Measurements from ENCODE around the gene MAPK11. TPM values are rescaled to one million over a fixed set of nuclear protein-coding genes. Genes with fewer than 3 reads are reported as not detected.

Gene MAPK11
- total and polyA plus RNA-seq, 2 donors (not counting 1 experiment from before 2014, with no cell fraction given) = 8.1 to 9.9 TPM

- peaks cover 0 to 4% (median 0%) of the 10 kb centered on the region in 3 donors for H3K9me3 ChIP-seq (ENCODE audit: control extremely low read depth in 1 of 3, control insufficient read depth in 2 of 3, insufficient read depth in 1 of 3, low read length in 2 of 3)
- no peak for DNase-seq
- H4K20me1 ChIP-seq (ENCODE audit: control insufficient read depth, insufficient read depth, low read length, poor library complexity, severe bottlenecking) = no peaks in the 10 kb centered on the region
- Mint-ChIP-seq H3K9me3 (ENCODE audit: insufficient read depth) (no peaks in the 10 kb centered on the region), H3K27ac (no peak overlapping the region), H3K4me1 (no peaks in the 10 kb centered on the region), H3K27me3 (no peaks in the 10 kb centered on the region), H3K4me3 (no peak overlapping the region)
- H3K27ac ChIP-seq (ENCODE audit: low read length in 2 of 2) = no peak overlapping the region
- 96% methylated on average over 36 of the region's 36 CpGs for WGBS (ENCODE audit: insufficient coverage)
- H2AFZ ChIP-seq (ENCODE audit: insufficient read depth, low read depth, low read length, poor library complexity, severe bottlenecking) = no peak overlapping the region
- H3K36me3 ChIP-seq (replicated peaks in 1 of 2; ENCODE audit: control extremely low read depth in 1 of 2, control insufficient read depth in 1 of 2, extremely low read depth in 1 of 2, insufficient read depth in 2 of 2, low read length in 1 of 2) = no peaks in the 10 kb centered on the region
- no peak overlapping the region for H3K4me3 ChIP-seq (ENCODE audit: control extremely low read depth in 1 of 5, extremely low read depth in 1 of 5, insufficient read depth in 1 of 5, low read depth in 2 of 5, low read length in 4 of 5)
- no peaks in the 10 kb centered on the region for H3K4me1 ChIP-seq (ENCODE audit: control insufficient read depth in 2 of 2, insufficient read depth in 2 of 2, low read length in 2 of 2)
- H3K79me2 ChIP-seq (ENCODE audit: control insufficient read depth, insufficient read depth, low read length) = no peaks in the 10 kb centered on the region
- no peak for TF ChIP-seq CTCF (IDR thresholded peaks at IDR 0.05)
- TF ChIP-seq EZH2 (IDR thresholded peaks at IDR 0.05; ENCODE audit: borderline replicate concordance, insufficient read depth, low read depth, low read length, poor library complexity, severe bottlenecking) = no peak
- intact Hi-C loops (cut with micrococcal nuclease) = no loop called here
- no peaks in the 10 kb centered on the region for H3K27me3 ChIP-seq (replicated peaks in 1 of 4; ENCODE audit: control extremely low read depth in 1 of 4, control insufficient read depth in 3 of 4, insufficient read depth in 4 of 4, low read length in 3 of 4)
- no peak overlapping the region for H3K4me2 ChIP-seq (replicated peaks; ENCODE audit: low read depth, low read length, poor library complexity, severe bottlenecking)
- ATAC-seq (ENCODE audit: low read depth) = no peak
- no peak overlapping the region for H3K9ac ChIP-seq (ENCODE audit: low read length)
- ChIA-PET POLR2A (interaction anchor here (1.0 kb wide), 1 partner anchor 44 kb away, joined by 9 read pairs; no protein-coding TSS in a partner anchor), CTCF (interaction anchor here (0.6 kb wide), 1 partner anchor 60 kb away, joined by 3 read pairs; no protein-coding TSS in a partner anchor)
These were observed 11.2 kb upstream of the MAPK11 start for GRCh38 chr22:50281384-50281760.

GRCh38 chr22:50280708-50281383 lies 10.7 kb upstream of the MAPK11 start:
- DNase-seq = no peak
- WGBS (ENCODE audit: insufficient coverage) = 98% methylated on average over 47 of the region's 47 CpGs

More at GRCh38 chr22:50280708-50281383, 10.7 kb upstream of the MAPK11 start:
- Histone ChIP-seq H3K9ac (ENCODE audit: low read length) (no peak overlapping the region), H4K20me1 (ENCODE audit: control insufficient read depth, insufficient read depth, low read length, poor library complexity, severe bottlenecking) (no peaks in the 10 kb centered on the region), H3K36me3 (replicated peaks in 1 of 2; ENCODE audit: control extremely low read depth in 1 of 2, control insufficient read depth in 1 of 2, extremely low read depth in 1 of 2, insufficient read depth in 2 of 2, low read length in 1 of 2) (no peaks in the 10 kb centered on the region), H3K4me2 (replicated peaks; ENCODE audit: low read depth, low read length, poor library complexity, severe bottlenecking) (no peak overlapping the region), H2AFZ (ENCODE audit: insufficient read depth, low read depth, low read length, poor library complexity, severe bottlenecking) (no peak overlapping the region), H3K79me2 (ENCODE audit: control insufficient read depth, insufficient read depth, low read length) (no peaks in the 10 kb centered on the region), H3K27ac (ENCODE audit: low read length in 2 of 2) (no peak overlapping the region), H3K4me3 (ENCODE audit: control extremely low read depth in 1 of 5, extremely low read depth in 1 of 5, insufficient read depth in 1 of 5, low read depth in 2 of 5, low read length in 4 of 5) (no peak overlapping the region), H3K4me1 (ENCODE audit: control insufficient read depth in 2 of 2, insufficient read depth in 2 of 2, low read length in 2 of 2) (no peaks in the 10 kb centered on the region), H3K27me3 (replicated peaks in 1 of 4; ENCODE audit: control extremely low read depth in 1 of 4, control insufficient read depth in 3 of 4, insufficient read depth in 4 of 4, low read length in 3 of 4) (no peaks in the 10 kb centered on the region), H3K9me3 (ENCODE audit: control extremely low read depth in 1 of 3, control insufficient read depth in 2 of 3, insufficient read depth in 1 of 3, low read length in 2 of 3) (peaks cover 0 to 4% (median 0%) of the 10 kb centered on the region in 3 donors)
- no peaks in the 10 kb centered on the region for H3K4me1 Mint-ChIP-seq
- TF ChIP-seq EZH2 (IDR thresholded peaks at IDR 0.05; ENCODE audit: borderline replicate concordance, insufficient read depth, low read depth, low read length, poor library complexity, severe bottlenecking) (no peak), CTCF (IDR thresholded peaks at IDR 0.05) (no peak)
- ChIA-PET CTCF (interaction anchor here (0.6 to 1.6 kb wide), 3 partner anchors 11 to 61 kb away, joined by 3 to 4 read pairs (median 3); no protein-coding TSS in a partner anchor), POLR2A (no interaction called here)
- no peak overlapping the region for H3K27ac Mint-ChIP-seq
- no peaks in the 10 kb centered on the region for H3K27me3 Mint-ChIP-seq
- no peak overlapping the region for H3K4me3 Mint-ChIP-seq
- no peaks in the 10 kb centered on the region for H3K9me3 Mint-ChIP-seq (ENCODE audit: insufficient read depth)
- no peak for ATAC-seq (ENCODE audit: low read depth)
- intact Hi-C loops (cut with micrococcal nuclease) = no loop called here

All from B cell (primary cell).